Hematopoietic multipotent progenitor cell treated with erythropoietin and hydrocortisone succinate and interleukin-3 and kit ligand, for 15 days (in vitro differentiated cells): ENCODE measurements around the gene CNOT6L.
A peak's percentile ranks its signal among the peaks of the same experiment; 100 is the strongest.

Experiments
- DNase-seq: peaks from one replicate; pipeline ENCODE4 v3.0.0-alpha.2; 2015; ENCODE audit warnings: low spot score

The CNOT6L gene

GRCh38 chr4:77820649-77821561 is 1.7 kb upstream of the CNOT6L start:
- peak; percentile 33 for DNase-seq

- DNase-seq: peak; percentile 93
These were observed 878 bp upstream of the CNOT6L start for GRCh38 chr4:77819843-77820648.

- DNase-seq: no peak
These were observed 255 bp upstream of the CNOT6L start for GRCh38 chr4:77819404-77819842.

- DNase-seq: peak; percentile 49
These were observed 1.0 kb downstream of the CNOT6L start for GRCh38 chr4:77818073-77818601.

GRCh38 chr4:77817304-77818072 is 1.7 kb downstream of the CNOT6L start:
- DNase-seq: no peak

- no peak for DNase-seq
These were observed 2.6 kb downstream of the CNOT6L start for GRCh38 chr4:77816546-77816945.

GRCh38 chr4:77815636-77816035 is 3.5 kb downstream of the CNOT6L start:
- no peak for DNase-seq

GRCh38 chr4:77805840-77806239 is 13.3 kb downstream of the CNOT6L start:
- DNase-seq: no peak

- no peak for DNase-seq
These were observed 14.7 kb downstream of the CNOT6L start for GRCh38 chr4:77804471-77804870.

GRCh38 chr4:77802402-77802801 is 16.8 kb downstream of the CNOT6L start:
- no peak for DNase-seq

- DNase-seq: no peak
These were observed 17.9 kb downstream of the CNOT6L start for GRCh38 chr4:77801260-77801608.

- no peak for DNase-seq
These were observed 18.5 kb downstream of the CNOT6L start for GRCh38 chr4:77800483-77801259.

GRCh38 chr4:77800077-77800476 is 19.1 kb downstream of the CNOT6L start:
- no peak for DNase-seq

GRCh38 chr4:77798385-77798784 is 20.8 kb downstream of the CNOT6L start:
- no peak for DNase-seq

- DNase-seq: no peak
These were observed 21.9 kb downstream of the CNOT6L start for GRCh38 chr4:77797239-77797638.

GRCh38 chr4:77795326-77795725 is 23.8 kb downstream of the CNOT6L start:
- no peak for DNase-seq

GRCh38 chr4:77790146-77790545 is 29.0 kb downstream of the CNOT6L start:
- DNase-seq: no peak

GRCh38 chr4:77788990-77789389 is 30.2 kb downstream of the CNOT6L start:
- DNase-seq: no peak

GRCh38 chr4:77787969-77788368 is 31.2 kb downstream of the CNOT6L start:
- DNase-seq: no peak

- DNase-seq: no peak
These were observed 33.5 kb downstream of the CNOT6L start for GRCh38 chr4:77785669-77786068.

- no peak for DNase-seq
These were observed 35.3 kb downstream of the CNOT6L start for GRCh38 chr4:77783895-77784294.
